ENCODE data around the gene SPRED1.
A peak's percentile ranks its signal among the peaks of the same experiment; 100 is the strongest.

The SPRED1 gene

DNA sequence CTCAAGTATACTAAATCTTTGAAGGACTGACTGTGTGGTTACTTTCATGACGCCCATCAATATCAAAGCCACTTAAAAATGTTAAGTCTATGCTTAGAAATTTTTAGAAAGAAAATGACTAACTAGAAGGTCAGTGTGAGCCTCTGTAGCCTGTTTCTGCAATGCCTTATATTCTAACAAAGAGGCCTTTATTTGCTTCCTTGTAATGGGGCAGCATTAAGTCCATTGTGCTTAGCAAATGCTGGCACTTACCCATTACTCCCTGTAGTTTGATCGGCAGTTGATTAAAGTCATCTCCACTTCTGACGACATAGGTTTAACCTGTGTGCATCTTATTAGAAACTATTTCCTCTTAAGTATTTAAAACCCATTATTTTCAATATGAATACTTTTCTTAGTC, 109.7 kb downstream of the SPRED1 start:
- DNase-seq (ENCODE audit: low read depth): no peak

DNA sequence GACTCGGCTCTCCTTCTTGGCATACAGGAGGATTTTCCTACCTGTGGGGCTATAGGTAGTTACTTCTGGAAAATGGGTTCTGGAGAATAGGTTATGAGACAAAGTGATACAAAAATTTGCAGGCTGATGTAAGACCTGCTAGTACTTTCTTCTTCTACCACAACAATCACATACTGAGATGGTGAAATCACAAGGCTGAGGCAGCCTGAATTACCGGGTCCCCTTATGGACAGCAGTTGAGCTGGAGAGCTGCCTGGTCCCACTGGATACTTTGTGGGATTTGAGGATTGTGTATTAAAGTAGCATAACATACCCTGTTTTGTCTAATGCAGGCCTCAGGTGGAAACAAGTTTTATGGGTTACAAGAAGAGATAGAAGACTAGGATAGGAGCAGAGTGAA, 114.8 kb downstream of the SPRED1 start:
- no peak for DNase-seq (ENCODE audit: low read depth)

GRCh38 chr15:38369936-38370478, 117.4 kb downstream of the SPRED1 start:
- DNase-seq (ENCODE audit: low read depth): no peak

DNA sequence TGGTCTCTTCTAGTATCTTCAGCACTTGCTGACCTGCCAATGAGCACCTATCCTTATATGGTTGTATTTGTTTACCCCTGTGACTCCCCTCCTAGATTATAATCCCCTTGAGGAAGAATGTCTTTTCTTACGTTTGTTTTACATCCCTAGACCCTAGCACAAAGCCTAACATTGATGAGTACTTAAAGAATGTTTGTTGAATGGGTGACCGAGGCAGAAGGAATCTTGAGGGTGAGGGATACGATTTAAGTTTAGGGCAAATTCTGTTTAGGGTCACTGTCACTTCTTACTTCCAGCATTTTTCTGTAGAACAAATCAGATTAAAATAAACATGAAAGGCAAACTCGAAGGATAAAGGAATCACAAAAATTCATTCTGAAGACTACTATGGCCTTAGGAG, 120.4 kb downstream of the SPRED1 start:
- DNase-seq (ENCODE audit: low read depth): no peak

DNA sequence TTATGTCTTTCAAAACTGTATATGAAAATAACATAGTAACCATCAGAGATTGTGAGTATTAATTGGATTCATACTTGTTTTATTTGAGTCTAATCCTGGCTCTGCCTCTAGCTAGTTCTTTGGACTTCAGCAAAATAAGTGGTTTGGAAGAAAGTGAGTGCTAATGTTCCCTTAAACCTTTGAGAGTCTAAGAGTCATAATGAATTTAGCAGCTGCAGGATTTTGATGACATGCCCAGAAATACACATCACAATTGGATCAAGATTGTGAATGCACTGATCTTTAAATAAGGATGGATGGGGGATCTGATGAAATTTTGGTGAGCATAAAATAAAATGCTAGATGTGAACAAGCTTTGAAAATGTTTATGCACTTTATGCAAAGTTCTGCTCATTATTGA, 121.4 kb downstream of the SPRED1 start:
- no peak for DNase-seq (ENCODE audit: low read depth)

DNA sequence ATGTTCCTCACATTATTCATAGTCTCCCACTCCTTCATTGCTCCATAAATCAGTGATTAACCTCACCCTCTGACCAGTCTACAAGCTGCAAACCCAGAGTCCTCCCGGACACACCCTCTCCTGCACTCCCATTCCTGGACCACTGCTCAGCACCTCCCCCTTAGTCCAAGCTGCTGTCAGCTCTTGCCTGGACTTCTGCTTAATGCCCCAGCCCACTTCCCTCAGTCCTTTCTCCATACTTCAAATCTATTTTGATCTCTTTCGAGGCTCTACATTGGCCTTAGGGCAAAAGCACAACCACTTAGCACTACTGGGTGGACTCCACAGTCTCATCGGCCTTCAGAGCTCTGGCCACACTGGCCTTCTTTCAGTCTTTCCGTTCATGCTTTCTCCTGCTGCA, 121.9 kb downstream of the SPRED1 start:
- DNase-seq (ENCODE audit: low read depth): no peak

- DNase-seq (ENCODE audit: low read depth): no peak
These were observed 123.4 kb downstream of the SPRED1 start for GRCh38 chr15:38376081-38376480.

- no peak for DNase-seq (ENCODE audit: low read depth)
These were observed 125.0 kb downstream of the SPRED1 start for GRCh38 chr15:38377636-38378035.

DNA sequence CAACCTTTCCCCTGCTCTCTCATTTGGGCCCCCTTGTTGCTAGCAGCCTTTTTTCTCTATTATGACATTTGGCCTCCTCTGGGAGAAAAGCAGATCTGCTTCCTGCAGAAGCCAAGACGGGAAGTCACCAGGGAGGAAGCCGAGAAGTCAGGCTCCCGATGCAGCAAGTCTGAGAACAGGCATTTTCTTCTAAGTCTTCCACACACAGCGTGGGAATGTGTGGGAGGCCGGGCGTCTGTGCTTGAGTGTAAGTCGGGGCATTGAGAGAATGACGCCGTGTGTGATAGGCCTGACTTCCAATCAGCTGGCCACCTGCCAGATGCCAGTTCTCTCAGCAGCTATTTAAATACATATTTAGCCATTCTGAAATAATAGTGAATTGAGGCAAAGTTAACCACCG, 125.5 kb downstream of the SPRED1 start:
- no peak for DNase-seq (ENCODE audit: low read depth)

- DNase-seq (ENCODE audit: low read depth): peak; percentile 33
These were observed 137.4 kb downstream of the SPRED1 start for GRCh38 chr15:38389924-38390542.

GRCh38 chr15:38391191-38391590, 138.6 kb downstream of the SPRED1 start:
- no peak for DNase-seq (ENCODE audit: low read depth)

DNA sequence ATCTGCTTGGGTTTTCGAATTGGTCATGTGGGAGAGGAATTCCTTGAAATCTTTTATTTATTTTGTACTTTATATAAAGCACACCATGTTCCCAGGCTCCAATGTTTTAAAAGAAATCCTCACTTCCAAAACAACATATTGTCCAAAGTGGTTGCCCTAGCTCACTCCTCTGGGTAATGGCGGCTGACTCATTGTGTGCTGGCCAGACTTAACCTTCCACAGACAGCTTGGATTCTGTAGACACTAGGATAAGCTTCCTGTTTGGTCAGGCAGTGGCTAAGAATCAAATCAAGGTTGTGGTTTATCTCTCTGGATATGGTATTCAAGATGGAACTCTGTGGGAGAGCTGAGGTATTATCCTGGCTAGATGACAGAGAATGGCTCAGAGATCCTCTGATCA, 145.5 kb downstream of the SPRED1 start:
- DNase-seq (ENCODE audit: low read depth): no peak

GRCh38 chr15:38401106-38401505, 148.5 kb downstream of the SPRED1 start:
- no peak for DNase-seq (ENCODE audit: low read depth)

GRCh38 chr15:38401701-38402100, 149.1 kb downstream of the SPRED1 start:
- DNase-seq (ENCODE audit: low read depth): no peak

GRCh38 chr15:38406436-38406835, 153.8 kb downstream of the SPRED1 start:
- no peak for DNase-seq (ENCODE audit: low read depth)

Measured in stimulated activated CD4-positive, alpha-beta T cell treated with anti-CD3 and anti-CD28 coated beads, Interleukin-2, amount 100 ng/mL, for 4 hours (primary cell).